Brain microvascular endothelial cell (primary cell): ENCODE data around the gene GCN1.

Source experiments
- DNase-seq: peaks from one replicate; pipeline ENCODE4 v3.0.0-alpha.2; 2020
- H3K27ac ChIP-seq: fragments of 250-450 bp; sonication (Bioruptor Pico); 2 replicates; pipeline ENCODE4 v1.5.1; 2020; ENCODE audit warnings: mild to moderate bottlenecking, moderate library complexity
- H3K27me3 ChIP-seq: fragments of 250-450 bp; sonication (Bioruptor Pico); replicated peaks from 2 replicates; pipeline ENCODE4 v1.5.1; 2020; ENCODE audit warnings: mild to moderate bottlenecking
- H3K36me3 ChIP-seq: fragments of 250-450 bp; sonication (Bioruptor Pico); replicated peaks from 2 replicates; pipeline ENCODE4 v1.5.1; 2020; ENCODE audit warnings: mild to moderate bottlenecking
- H3K4me3 ChIP-seq: 2 replicates; pipeline ENCODE4 v1.5.1; 2011; ENCODE audit warnings: low read depth, mild to moderate bottlenecking, control low read depth, low read length, moderate library complexity
- in situ Hi-C: cut with HindIII; loops from 2 replicates; pipeline ENCODE4 v1.10.0; 2017; ENCODE audit warnings: low sequenced_read_pairs, low pct_ligation_motif_present
- TF ChIP-seq, protein P1 (sequence below): IDR thresholded peaks from 2 replicates; pipeline ENCODE4 v1.5.1; 2011; ENCODE audit warnings: low read depth, mild to moderate bottlenecking, moderate library complexity, low read length, control low read depth, inconsistent platforms; ENCODE audit errors: missing control alignments

The GCN1 gene

DNA sequence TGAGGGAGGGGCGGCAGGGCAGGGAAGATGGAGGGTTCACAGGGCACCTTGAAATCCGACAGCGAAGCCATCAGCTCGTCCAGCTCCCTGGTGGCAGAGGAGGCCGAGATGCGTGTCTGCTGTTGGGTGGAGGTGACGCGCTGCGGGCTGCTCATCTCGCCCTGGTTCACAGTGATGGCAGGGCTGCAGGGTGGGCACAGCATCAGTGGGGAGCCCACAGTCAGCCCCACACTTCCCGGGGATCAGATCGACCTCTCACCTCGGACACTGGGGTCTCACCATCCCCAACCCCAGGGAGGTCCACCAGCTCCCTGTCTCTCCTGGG, 27.0 kb upstream of the GCN1 start:
- in situ Hi-C loops: no loop called here
- TF ChIP-seq, protein P1, sequence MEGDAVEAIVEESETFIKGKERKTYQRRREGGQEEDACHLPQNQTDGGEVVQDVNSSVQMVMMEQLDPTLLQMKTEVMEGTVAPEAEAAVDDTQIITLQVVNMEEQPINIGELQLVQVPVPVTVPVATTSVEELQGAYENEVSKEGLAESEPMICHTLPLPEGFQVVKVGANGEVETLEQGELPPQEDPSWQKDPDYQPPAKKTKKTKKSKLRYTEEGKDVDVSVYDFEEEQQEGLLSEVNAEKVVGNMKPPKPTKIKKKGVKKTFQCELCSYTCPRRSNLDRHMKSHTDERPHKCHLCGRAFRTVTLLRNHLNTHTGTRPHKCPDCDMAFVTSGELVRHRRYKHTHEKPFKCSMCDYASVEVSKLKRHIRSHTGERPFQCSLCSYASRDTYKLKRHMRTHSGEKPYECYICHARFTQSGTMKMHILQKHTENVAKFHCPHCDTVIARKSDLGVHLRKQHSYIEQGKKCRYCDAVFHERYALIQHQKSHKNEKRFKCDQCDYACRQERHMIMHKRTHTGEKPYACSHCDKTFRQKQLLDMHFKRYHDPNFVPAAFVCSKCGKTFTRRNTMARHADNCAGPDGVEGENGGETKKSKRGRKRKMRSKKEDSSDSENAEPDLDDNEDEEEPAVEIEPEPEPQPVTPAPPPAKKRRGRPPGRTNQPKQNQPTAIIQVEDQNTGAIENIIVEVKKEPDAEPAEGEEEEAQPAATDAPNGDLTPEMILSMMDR: no peak
- H3K36me3 ChIP-seq: peaks cover 89% of the 10 kb centered on the region

DNA sequence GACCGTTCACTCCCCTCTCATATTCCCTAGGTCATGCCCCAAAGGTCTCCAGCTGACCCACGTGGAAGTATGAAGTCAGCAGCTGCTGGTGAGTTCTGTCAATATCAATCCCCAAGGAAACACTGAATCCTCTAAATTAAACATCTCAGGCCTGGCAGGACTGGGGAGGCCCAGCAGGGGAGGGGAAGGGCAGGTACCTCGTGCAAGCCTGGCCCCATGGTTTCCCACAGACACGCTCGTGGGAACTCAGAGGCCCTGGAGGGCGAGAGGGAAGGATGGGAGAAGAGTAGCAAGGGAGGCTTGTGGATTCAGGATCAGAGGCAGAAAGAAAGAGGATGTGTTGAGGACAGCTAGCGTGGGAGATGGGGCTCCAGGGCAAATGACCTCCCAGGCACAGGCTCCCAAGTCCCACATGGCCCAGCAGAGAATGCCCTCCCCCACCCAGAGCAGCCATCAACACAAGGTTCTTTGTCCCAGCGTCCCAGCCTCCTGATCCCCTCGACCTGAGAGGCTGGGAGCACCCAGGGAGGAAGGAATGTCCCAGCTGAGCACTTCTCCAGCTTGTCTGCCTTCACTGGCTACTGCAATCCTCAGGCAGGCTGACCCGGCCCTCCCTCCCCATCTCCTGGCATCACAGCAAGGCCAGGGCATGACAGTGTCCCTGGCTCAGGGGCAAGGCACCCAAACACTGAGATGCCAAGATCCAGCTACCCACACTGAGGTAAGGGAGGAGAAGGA, 26.5 kb upstream of the GCN1 start:
- no peak for DNase-seq
- Histone ChIP-seq H3K27me3 (no peaks in the 10 kb centered on the region), H3K4me3 (no peak overlapping the region), H3K36me3 (peaks cover 89% of the 10 kb centered on the region), H3K27ac (no peak overlapping the region)
- in situ Hi-C loops: no loop called here
- TF ChIP-seq, protein P1: no peak

More for the DNA sequence above, 27.0 kb upstream of the GCN1 start:
- H3K4me3 ChIP-seq: no peak overlapping the region
- H3K27me3 ChIP-seq: no peaks in the 10 kb centered on the region
- no peak overlapping the region for H3K27ac ChIP-seq
- no peak for DNase-seq

DNA sequence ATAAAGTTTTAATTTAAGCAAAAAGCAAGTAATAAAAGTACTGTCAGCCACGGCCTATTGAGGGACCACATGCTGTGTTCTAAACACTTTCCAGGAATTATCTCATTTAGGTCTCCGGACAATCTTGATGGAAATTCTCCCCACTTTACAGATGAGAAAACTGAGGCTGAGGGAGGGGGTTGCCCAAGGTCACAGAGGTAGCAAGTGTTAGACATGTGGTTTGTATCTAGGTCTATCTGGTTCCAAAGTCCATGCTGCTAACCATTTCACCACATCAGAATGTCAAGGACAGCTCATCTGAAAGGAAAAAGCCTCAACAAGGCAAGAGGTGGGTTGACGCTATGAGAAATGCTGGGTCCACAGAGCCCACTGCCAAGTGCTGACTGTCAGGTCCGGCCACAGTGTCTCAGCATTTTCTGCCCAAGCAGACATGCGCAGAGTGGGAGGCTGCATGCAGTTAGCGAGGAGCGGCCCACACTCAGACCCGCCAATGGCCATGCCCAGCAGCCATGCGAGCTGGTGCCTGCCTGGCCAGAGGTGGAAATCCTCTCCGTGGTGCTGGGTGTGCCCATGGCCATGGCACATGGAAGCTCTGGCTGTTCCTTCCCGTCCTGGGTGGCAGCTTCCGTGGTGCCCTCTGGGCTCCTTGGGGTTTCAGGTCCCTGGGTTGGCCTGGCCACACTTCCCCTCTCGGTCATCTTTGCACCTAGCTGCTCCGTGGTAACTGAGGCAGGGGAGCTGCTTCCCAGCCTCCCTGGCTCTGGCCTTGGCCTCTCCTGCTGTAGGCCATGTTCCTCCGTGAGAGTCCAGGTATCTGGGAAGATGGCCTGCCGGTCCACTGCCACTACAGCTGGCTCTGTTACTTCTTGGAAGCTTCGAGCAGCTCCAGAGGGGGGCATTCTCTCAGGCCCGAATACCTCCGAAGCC, 24.4 kb upstream of the GCN1 start:
- in situ Hi-C loops: no loop called here
- Histone ChIP-seq H3K36me3 (peaks cover 93% of the 10 kb centered on the region), H3K27me3 (no peaks in the 10 kb centered on the region), H3K27ac (no peak overlapping the region), H3K4me3 (no peak overlapping the region)
- DNase-seq: no peak
- TF ChIP-seq, protein P1: no peak

DNA sequence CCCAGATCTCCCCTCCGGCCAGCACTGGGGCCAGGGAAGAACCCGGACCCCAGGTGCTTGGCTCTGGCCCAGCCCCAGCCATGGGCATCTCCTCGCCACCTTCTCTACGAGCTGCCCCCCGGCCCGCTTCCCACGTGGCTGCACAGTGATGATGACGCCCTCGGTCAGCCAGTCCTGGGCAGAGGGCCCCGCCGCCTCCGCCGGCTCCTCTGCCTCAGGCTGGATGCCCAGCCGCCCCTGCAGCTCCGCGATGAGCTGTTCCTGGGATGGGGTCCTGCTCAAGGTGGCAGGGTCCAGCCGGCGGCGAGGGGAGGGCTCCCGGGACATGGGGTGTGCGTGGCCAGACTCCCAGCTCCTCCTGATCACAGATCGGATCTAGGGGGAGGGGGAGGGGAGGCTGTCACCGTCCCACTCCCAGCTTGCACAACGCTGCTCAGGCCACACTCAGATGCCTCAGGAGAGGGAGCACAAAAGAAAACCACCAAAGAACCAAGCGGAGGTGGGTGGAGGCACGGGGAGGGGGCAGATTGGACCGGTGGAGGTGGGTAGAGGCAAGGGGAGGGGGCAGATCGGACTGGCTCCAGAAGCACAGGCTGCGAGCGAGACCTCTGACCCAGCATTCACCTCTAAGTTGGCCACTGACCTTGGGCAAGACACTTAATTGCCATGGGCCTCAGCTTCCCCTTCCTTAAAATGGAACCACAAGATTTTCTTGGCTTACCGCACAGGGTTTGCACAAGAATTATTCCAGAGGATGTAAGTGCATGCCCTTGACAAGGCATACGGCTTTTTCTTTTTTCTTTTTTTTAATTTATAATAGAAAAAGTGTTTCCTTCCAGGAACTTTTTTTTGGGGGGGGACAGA, 22.5 kb upstream of the GCN1 start:
- TF ChIP-seq, protein P1: no peak
- DNase-seq: no peak
- no peak overlapping the region for H3K27ac ChIP-seq
- H3K36me3 ChIP-seq: peaks cover 94% of the 10 kb centered on the region
- in situ Hi-C loops: no loop called here
- H3K4me3 ChIP-seq: no peak overlapping the region
- no peaks in the 10 kb centered on the region for H3K27me3 ChIP-seq

DNA sequence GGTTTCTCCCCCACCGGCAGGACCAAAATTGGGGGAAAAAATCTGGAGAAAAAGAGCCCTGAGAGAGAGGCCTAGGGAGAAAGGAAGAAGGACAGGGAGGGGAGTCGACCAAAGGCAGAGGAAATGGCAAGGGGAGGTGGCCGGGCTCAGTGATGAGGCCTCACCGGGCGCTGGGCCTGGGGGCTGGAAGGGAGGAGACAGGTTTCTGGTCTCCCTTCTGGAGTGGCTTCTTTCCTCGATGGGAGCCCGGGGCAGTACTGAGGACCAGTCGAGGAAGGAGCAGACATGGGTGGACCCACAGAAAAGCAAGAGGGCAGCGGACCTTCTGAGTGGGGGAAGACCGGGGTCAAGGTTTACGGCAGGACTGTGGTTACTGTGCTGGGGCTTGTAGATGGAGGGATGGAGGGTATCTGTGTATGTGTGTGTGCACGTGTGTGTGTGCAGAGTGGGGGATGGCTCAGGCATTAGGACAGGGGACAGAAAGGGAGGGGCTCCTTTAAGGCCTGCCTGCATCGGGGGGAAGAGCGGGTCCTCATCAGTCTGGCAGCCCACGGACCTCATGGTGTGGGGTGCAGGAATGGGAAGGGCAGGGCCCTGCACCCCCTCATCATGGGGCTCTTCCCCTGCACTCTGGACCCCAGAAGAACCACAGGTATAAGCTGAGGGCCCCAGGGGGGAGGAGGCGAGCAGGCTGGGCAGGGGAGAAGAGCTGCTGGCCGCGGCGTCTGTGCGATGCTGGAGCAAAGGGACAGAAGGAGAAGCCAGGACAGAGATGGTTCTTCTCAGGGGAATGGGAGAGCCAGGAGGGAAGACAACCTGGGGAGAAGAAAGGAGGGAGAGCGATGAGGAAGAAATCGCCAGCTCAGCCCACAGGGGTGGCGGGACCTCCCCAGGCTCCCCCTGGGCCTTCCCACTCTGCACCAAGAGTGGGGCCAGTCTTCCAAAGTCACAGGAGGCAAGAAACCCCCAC, 21.5 kb upstream of the GCN1 start:
- no peak overlapping the region for H3K27ac ChIP-seq
- in situ Hi-C loops: no loop called here

More for the DNA sequence above, 21.5 kb upstream of the GCN1 start:
- Histone ChIP-seq H3K27me3 (no peaks in the 10 kb centered on the region), H3K36me3 (peaks cover 94% of the 10 kb centered on the region), H3K4me3 (no peak overlapping the region)
- TF ChIP-seq, protein P1: no peak
- DNase-seq: no peak
